Measurements from ENCODE around the gene RNASET2. TPM values are rescaled to one million over a fixed set of nuclear protein-coding genes. Genes with fewer than 3 reads are reported as not detected.
A peak's percentile ranks its signal among the peaks of the same experiment; 100 is the strongest.
"Not testable (repeated sequence)": the region's sequence is repeated elsewhere in the genome, so short reads cannot be mapped to it uniquely, and the experiment has no call there.

The RNASET2 gene
- total RNA-seq, 1 donor from 2014 or later: 27.1 TPM

DNA sequence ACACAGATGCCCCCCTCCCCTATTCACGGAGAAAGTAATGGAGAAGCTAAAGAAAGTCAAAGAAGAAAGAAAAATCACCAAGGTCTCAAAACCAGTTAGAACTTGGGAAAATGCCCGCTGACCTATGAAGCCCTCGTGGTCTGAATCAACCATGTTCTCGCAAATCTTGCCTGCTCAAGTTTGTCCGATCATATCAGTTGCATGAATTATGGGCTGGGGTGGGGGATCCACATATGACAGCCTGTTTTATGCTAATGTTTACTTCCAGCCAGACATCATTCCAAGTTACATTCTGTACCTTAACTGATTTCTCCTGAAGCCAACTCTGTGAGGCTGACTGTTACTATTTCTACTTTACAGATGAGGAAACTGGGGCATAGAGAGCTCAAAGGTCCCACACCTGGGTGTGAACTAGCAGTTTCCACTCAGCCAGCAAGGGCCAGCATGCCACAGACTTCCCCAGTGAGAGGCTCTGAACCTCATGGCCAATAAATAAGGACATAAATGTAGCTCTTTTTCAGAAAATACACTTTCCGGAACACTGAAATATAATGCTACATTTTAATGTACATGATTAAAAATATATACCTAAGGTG lies 2.1 kb downstream of the RNASET2 start:
- DNase-seq (ENCODE audit: low spot score): no peak
- Mint-ChIP-seq H3K9me3 (ENCODE audit: low read depth) (no peaks in the 10 kb centered on the region), H3K27ac (ENCODE audit: unreplicated experiment) (no peak overlapping the region), H3K36me3 (ENCODE audit: low read depth) (peaks cover 4% of the 10 kb centered on the region), H3K4me3 (ENCODE audit: unreplicated experiment) (no peak overlapping the region), H3K27me3 (ENCODE audit: low read depth) (no peaks in the 10 kb centered on the region), H3K4me1 (ENCODE audit: low read depth) (peaks cover 16% of the 10 kb centered on the region)
- TF ChIP-seq, protein P1, sequence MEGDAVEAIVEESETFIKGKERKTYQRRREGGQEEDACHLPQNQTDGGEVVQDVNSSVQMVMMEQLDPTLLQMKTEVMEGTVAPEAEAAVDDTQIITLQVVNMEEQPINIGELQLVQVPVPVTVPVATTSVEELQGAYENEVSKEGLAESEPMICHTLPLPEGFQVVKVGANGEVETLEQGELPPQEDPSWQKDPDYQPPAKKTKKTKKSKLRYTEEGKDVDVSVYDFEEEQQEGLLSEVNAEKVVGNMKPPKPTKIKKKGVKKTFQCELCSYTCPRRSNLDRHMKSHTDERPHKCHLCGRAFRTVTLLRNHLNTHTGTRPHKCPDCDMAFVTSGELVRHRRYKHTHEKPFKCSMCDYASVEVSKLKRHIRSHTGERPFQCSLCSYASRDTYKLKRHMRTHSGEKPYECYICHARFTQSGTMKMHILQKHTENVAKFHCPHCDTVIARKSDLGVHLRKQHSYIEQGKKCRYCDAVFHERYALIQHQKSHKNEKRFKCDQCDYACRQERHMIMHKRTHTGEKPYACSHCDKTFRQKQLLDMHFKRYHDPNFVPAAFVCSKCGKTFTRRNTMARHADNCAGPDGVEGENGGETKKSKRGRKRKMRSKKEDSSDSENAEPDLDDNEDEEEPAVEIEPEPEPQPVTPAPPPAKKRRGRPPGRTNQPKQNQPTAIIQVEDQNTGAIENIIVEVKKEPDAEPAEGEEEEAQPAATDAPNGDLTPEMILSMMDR (IDR thresholded peaks at IDR 0.05): no peak

DNA sequence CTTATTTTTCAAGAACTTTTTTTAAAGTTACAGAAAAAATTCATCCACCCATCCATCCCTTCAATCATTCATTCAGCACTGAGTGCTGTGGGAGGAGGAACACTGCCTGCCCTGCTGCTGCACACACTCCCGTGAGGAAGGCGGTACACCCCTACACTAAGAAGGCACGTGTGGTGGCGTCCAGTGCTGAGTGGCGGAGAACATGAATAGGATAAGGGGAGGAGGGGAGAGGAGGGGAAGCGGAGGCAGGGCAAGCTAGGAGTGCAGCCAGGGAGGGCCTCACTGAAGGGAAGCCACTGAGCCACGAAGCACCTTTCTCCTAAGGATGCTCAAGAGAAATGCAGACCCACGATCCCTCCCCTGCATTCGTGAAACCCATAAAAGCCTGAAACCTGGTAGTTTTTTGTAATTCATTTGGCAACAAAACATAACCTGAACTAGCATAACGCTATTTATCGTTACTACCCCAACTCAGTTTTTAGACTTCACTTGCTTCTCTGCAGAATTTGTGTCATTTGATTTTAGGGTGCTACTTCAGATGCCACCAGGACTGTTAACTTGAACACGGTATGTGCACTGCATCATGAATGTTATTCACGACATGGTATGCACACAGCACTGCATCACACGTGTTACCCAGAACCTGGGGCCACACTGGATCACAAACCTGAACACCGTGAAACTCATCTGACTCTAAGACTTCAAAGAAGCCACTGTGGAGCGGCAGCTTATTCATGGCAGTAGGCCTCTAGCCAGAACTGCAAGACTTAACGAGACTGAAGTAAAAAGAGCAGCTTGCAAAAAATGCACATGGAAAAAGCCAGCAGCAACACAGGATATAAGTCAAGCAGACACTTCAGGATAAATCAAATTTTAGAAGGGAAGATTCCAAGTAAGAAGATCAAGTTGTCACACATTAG lies 3.5 kb downstream of the RNASET2 start:
- Mint-ChIP-seq H3K36me3 (ENCODE audit: low read depth) (peaks cover 4% of the 10 kb centered on the region), H3K9me3 (ENCODE audit: low read depth) (no peaks in the 10 kb centered on the region), H3K4me3 (ENCODE audit: unreplicated experiment) (no peak overlapping the region), H3K4me1 (ENCODE audit: low read depth) (peaks cover 11% of the 10 kb centered on the region), H3K27me3 (ENCODE audit: low read depth) (no peaks in the 10 kb centered on the region), H3K27ac (ENCODE audit: unreplicated experiment) (no peak overlapping the region)
- TF ChIP-seq, protein P1 (IDR thresholded peaks at IDR 0.05): no peak
- DNase-seq (ENCODE audit: low spot score): no peak

DNA sequence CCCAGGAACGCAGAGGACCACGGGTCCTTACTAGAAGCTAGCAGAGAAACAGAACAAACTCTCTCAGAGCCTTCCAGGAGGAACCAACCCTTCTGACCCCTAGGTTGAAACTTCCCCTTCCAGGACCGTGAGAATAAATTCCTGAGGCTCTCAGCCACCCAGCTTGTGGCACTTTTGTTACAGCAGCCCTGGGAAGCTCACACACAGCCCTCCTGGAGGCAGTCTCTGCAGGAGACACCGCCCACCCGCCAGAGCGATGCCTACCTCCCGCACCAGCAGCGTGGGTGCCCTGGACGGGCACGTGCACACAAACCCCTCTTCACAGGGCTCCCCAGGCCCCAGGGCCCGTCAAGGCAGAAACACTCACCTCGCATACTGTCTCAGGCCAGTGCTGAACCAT lies 4.2 kb downstream of the RNASET2 start:
- Mint-ChIP-seq H3K27me3 (ENCODE audit: low read depth) (no peaks in the 10 kb centered on the region), H3K4me1 (ENCODE audit: low read depth) (peaks cover 5% of the 10 kb centered on the region), H3K9me3 (ENCODE audit: low read depth) (no peaks in the 10 kb centered on the region), H3K27ac (ENCODE audit: unreplicated experiment) (no peak overlapping the region), H3K36me3 (ENCODE audit: low read depth) (peaks cover 4% of the 10 kb centered on the region), H3K4me3 (ENCODE audit: unreplicated experiment) (no peak overlapping the region)
- TF ChIP-seq, protein P1 (IDR thresholded peaks at IDR 0.05): no peak
- no peak for DNase-seq (ENCODE audit: low spot score)

DNA sequence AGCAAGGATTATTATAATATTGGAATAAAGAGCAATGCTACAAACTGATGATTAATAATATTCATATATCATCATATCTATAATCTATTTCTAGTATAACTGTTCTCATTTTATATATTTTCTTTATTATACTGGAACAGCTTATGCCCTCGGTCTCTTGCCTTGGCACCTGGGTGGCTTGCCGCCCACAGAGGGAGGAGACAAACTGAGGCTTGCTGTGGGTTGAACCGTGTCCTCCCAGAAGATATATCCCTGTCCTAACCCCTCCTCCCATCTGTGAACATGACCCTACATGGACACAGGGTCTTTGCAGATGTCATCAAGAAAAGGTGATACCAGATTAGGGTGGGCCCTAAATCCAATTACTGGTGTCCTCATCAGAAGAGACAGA lies 4.7 kb downstream of the RNASET2 start:
- TF ChIP-seq, protein P1 (IDR thresholded peaks at IDR 0.05): peak; percentile 26
- DNase-seq (ENCODE audit: low spot score): no peak
- Mint-ChIP-seq H3K27ac (ENCODE audit: unreplicated experiment) (no peak overlapping the region), H3K4me3 (ENCODE audit: unreplicated experiment) (no peak overlapping the region), H3K27me3 (ENCODE audit: low read depth) (no peaks in the 10 kb centered on the region), H3K9me3 (ENCODE audit: low read depth) (no peaks in the 10 kb centered on the region), H3K36me3 (ENCODE audit: low read depth) (peaks cover 4% of the 10 kb centered on the region), H3K4me1 (ENCODE audit: low read depth) (peaks cover 5% of the 10 kb centered on the region)

DNA sequence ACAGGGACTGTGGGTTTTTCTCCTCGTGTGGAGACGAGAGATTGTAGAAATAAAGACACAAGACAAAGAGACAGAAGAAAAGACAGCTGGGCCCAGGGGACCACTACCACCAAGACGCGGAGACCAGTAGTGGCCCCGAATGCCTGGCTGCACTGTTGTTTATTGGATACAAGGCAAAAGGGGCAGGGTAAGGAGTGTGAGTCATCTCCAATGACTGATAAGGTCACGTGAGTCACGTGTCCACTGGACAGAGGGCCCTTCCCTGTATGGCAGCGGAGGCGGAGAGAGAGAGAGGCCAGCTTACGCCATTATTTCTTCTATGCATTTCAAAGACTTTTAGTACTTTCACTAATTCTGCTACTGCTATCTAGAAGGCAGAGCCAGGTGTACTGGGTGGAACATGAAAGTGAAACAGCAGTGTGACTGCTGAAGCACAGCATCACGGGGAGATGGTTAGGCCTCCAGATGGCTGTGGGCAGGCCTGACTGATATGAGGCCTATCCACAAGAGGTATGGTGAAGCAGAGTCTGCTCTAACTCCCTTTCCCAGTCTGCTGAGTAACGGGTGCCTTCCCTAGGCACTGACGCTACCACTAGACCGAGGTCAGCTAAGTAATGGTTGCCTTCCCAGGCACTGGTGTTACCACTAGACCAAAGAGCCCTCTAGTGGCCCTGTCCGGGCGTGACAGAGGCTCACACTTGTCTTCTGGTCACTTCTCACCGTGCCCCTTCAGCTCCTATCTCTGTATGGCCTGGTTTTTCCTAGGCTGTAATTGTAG lies 5.3 kb downstream of the RNASET2 start:
- not testable (repeated sequence) for DNase-seq (ENCODE audit: low spot score); H3K27ac Mint-ChIP-seq (ENCODE audit: unreplicated experiment); H3K36me3 Mint-ChIP-seq (ENCODE audit: low read depth); H3K27me3 Mint-ChIP-seq (ENCODE audit: low read depth); H3K4me1 Mint-ChIP-seq (ENCODE audit: low read depth); H3K4me3 Mint-ChIP-seq (ENCODE audit: unreplicated experiment); H3K9me3 Mint-ChIP-seq (ENCODE audit: low read depth)
- TF ChIP-seq, protein P1 (IDR thresholded peaks at IDR 0.05): peak; percentile 81

Measured in chondrocyte (in vitro differentiated cells).